H1 (cell line): Measurements from ENCODE around the gene ZNF337. TPM values are rescaled to one million over a fixed set of nuclear protein-coding genes. Genes with fewer than 3 reads are reported as not detected.
A peak's percentile ranks its signal among the peaks of the same experiment; 100 is the strongest.

ENCODE experiments used
- CTCF ChIA-PET: fragments of 300-600 bp; sonication (Branson Sonifier 250); formaldehyde crosslinking; loops from one replicate; lab custom pipeline; 2021; ENCODE audit not compliant: partially characterized antibody; lab: Charles Lee
- POLR2A ChIA-PET: fragments of 300-600 bp; sonication (Branson Sonifier 250); formaldehyde crosslinking; loops from one replicate; lab custom pipeline; 2021; ENCODE audit warnings: inconsistent platforms; ENCODE audit not compliant: partially characterized antibody; lab: Charles Lee
- DNase-seq, 2 experiments: peaks; one replicate each; pipeline versions ENCODE4 v3.0.0 to v3.0.0-alpha.2; 2010 to 2022; ENCODE audit warnings: low spot score in 2 of 2, low read depth in 1 of 2, mixed read lengths in 1 of 2
- FAIRE-seq: peaks from 2 replicates; lab custom pipeline; 2011; peaks lifted over from hg19 to GRCh38; lab: Jason Lieb, UNC
- H2AFZ ChIP-seq: 2 replicates; pipeline ENCODE4 v1.8.1; 2012; ENCODE audit warnings: low read length, inconsistent platforms
- H2AK5ac ChIP-seq: 2 replicates; pipeline ENCODE4 v1.6.1; 2013; ENCODE audit warnings: low read depth, low read length
- H2BK120ac ChIP-seq: replicated peaks from 2 replicates; pipeline ENCODE3; 2013; ENCODE audit warnings: low read depth, low read length, inconsistent platforms
- H2BK12ac ChIP-seq: 2 replicates; pipeline ENCODE4 v1.6.1; 2013; ENCODE audit warnings: low read depth, low read length
- H2BK15ac ChIP-seq: 2 replicates; pipeline ENCODE4 v1.6.1; 2013; ENCODE audit warnings: low read length
- H2BK20ac ChIP-seq: 2 replicates; pipeline ENCODE4 v1.6.1; 2013; ENCODE audit warnings: low read length
- H2BK5ac ChIP-seq: 2 replicates; pipeline ENCODE4 v1.6.1; 2013; ENCODE audit warnings: low read depth, low read length
- H3K14ac ChIP-seq: 2 replicates; pipeline ENCODE4 v1.6.1; 2013; ENCODE audit warnings: inconsistent platforms; ENCODE audit not compliant: insufficient read length
- H3K18ac ChIP-seq: 2 replicates; pipeline ENCODE4 v1.6.1; 2013; ENCODE audit warnings: low read length; ENCODE audit errors: extremely low read depth
- H3K23ac ChIP-seq: 2 replicates; pipeline ENCODE4 v1.6.1; 2013; ENCODE audit warnings: inconsistent platforms; ENCODE audit not compliant: insufficient read length
- H3K23me2 ChIP-seq: 2 replicates; pipeline ENCODE4 v1.6.1; 2013; ENCODE audit warnings: low read depth, low read length
- H3K27ac ChIP-seq: 2 replicates; pipeline ENCODE4 v1.6.1; 2011; ENCODE audit warnings: low read depth, low read length, inconsistent platforms
- H3K27me3 ChIP-seq, 4 experiments: replicated peaks in 1 of 4; 1 replicate in 1 of 4; 2 replicates in 3 of 4; pipeline versions ENCODE4 v1.6.1 to v1.8.1; 2011 to 2013; ENCODE audit warnings: low read length in 3 of 4, mild to moderate bottlenecking in 3 of 4, inconsistent platforms in 2 of 4, mixed read lengths in 2 of 4, moderate library complexity in 1 of 4; ENCODE audit not compliant: control insufficient read depth in 3 of 4, insufficient read depth in 3 of 4; ENCODE audit errors: extremely low read depth in 1 of 4
- H3K36me3 ChIP-seq, 4 experiments: 2 replicates each; pipeline versions ENCODE4 v1.6.1 to v1.8.1; 2011 to 2013; ENCODE audit warnings: mild to moderate bottlenecking in 4 of 4, low read length in 3 of 4, moderate library complexity in 2 of 4, control low read depth in 1 of 4, inconsistent platforms in 1 of 4; ENCODE audit not compliant: insufficient read depth in 4 of 4, control insufficient read depth in 2 of 4
- H3K4ac ChIP-seq: replicated peaks from 2 replicates; pipeline ENCODE3; 2013; ENCODE audit warnings: low read length, low read depth, mixed read lengths, inconsistent platforms; ENCODE audit not compliant: insufficient read length
- H3K4me1 ChIP-seq, 4 experiments: replicated peaks in 1 of 4; 1 replicate in 1 of 4; 2 replicates in 3 of 4; pipeline versions ENCODE4 v1.6.1 to v1.8.1; 2011 to 2013; ENCODE audit warnings: low read length in 3 of 4, inconsistent platforms in 2 of 4, mixed read lengths in 1 of 4; ENCODE audit not compliant: insufficient read depth in 4 of 4, control insufficient read depth in 3 of 4
- H3K4me2 ChIP-seq, 2 experiments: 2 replicates each; pipeline versions ENCODE4 v1.6.1 to v1.8.1; 2011 to 2013; ENCODE audit warnings: low read depth in 2 of 2, low read length in 2 of 2, control low read depth in 1 of 2, inconsistent platforms in 1 of 2, mild to moderate bottlenecking in 1 of 2; ENCODE audit not compliant: insufficient read depth in 1 of 2
- H3K4me3 ChIP-seq, 4 experiments: fragments of 200-600, 300-600 bp in 1 of 4; sonication (generic), shearing (Covaris generic), sonication (Bioruptor Twin) in 1 of 4; 2 replicates each; pipeline versions ENCODE4 v1.5.1 to v1.8.1; 2011 to 2016; ENCODE audit warnings: low read length in 4 of 4, low read depth in 3 of 4, control low read depth in 2 of 4, inconsistent platforms in 2 of 4, mild to moderate bottlenecking in 2 of 4, mixed read lengths in 1 of 4, moderate library complexity in 1 of 4; ENCODE audit not compliant: insufficient read depth in 2 of 4; ENCODE audit errors: extremely low read depth in 1 of 4
- H3K56ac ChIP-seq: replicated peaks from 2 replicates; pipeline ENCODE3; 2013; ENCODE audit warnings: low read depth, mild to moderate bottlenecking, mixed read lengths, low read length, inconsistent platforms; ENCODE audit not compliant: insufficient read length
- H3K79me1 ChIP-seq: 2 replicates; pipeline ENCODE4 v1.6.1; 2013; ENCODE audit warnings: low read depth, low read length, control low read depth
- H3K79me2 ChIP-seq, 2 experiments: 2 replicates each; pipeline versions ENCODE4 v1.6.1 to v1.8.1; 2012 to 2013; ENCODE audit warnings: low read length in 2 of 2, mild to moderate bottlenecking in 2 of 2, inconsistent platforms in 1 of 2; ENCODE audit not compliant: insufficient read depth in 2 of 2, control insufficient read depth in 1 of 2
- H3K9ac ChIP-seq, 4 experiments: replicated peaks in 1 of 4; 1 replicate in 1 of 4; 2 replicates in 3 of 4; pipeline versions ENCODE4 v1.6.1 to v1.8.1; 2011 to 2013; ENCODE audit warnings: low read depth in 3 of 4, low read length in 3 of 4, control low read depth in 2 of 4, mild to moderate bottlenecking in 2 of 4, moderate library complexity in 2 of 4, inconsistent platforms in 1 of 4; ENCODE audit errors: extremely low read depth in 1 of 4
- H3K9me3 ChIP-seq, 2 experiments: 2 replicates each; pipeline versions ENCODE4 v1.6.1 to v1.8.1; 2012 to 2013; ENCODE audit warnings: mild to moderate bottlenecking in 2 of 2, moderate library complexity in 2 of 2, control low read depth in 1 of 2, inconsistent platforms in 1 of 2, low read depth in 1 of 2, low read length in 1 of 2, mixed read lengths in 1 of 2; ENCODE audit not compliant: insufficient read depth in 2 of 2
- H4K20me1 ChIP-seq, 2 experiments: replicated peaks in 1 of 2; 2 replicates each; pipeline versions ENCODE3 to v1.8.1; 2011 to 2013; ENCODE audit warnings: inconsistent platforms in 2 of 2, low read length in 2 of 2, mild to moderate bottlenecking in 1 of 2; ENCODE audit not compliant: insufficient read depth in 2 of 2, control insufficient read depth in 1 of 2
- H4K5ac ChIP-seq: 2 replicates; pipeline ENCODE4 v1.6.1; 2013; ENCODE audit warnings: low read length, low read depth, mixed read lengths, inconsistent platforms; ENCODE audit not compliant: insufficient read length
- H4K8ac ChIP-seq: 2 replicates; pipeline ENCODE4 v1.8.0; 2013; ENCODE audit warnings: mild to moderate bottlenecking, moderate library complexity, low read length, inconsistent platforms; ENCODE audit not compliant: insufficient read depth; ENCODE audit errors: extremely low read depth
- H4K91ac ChIP-seq: replicated peaks from 2 replicates; pipeline ENCODE3; 2013; ENCODE audit warnings: low read length, mixed read lengths, inconsistent platforms; ENCODE audit not compliant: insufficient read length
- ATF2 ChIP-seq: IDR thresholded peaks from 2 replicates; pipeline ENCODE4 v1.6.1; 2012; ENCODE audit warnings: low read length, inconsistent platforms
- EP300 ChIP-seq, 2 experiments: IDR thresholded peaks; 1 replicate in 1 of 2; 2 replicates in 1 of 2; pipeline ENCODE4 v1.6.1; 2011 to 2012; ENCODE audit warnings: low read depth in 2 of 2, low read length in 2 of 2, mild to moderate bottlenecking in 2 of 2, borderline replicate concordance in 1 of 2, inconsistent platforms in 1 of 2, moderate library complexity in 1 of 2
- KDM1A ChIP-seq: fragments of 200-600, 300-600 bp; sonication (generic); IDR thresholded peaks from 2 replicates; pipeline ENCODE4 v1.7.1; 2016; ENCODE audit warnings: mild to moderate bottlenecking, low read length, borderline replicate concordance
- RAD21 ChIP-seq, 2 experiments: IDR thresholded peaks in 1 of 2; conservative IDR thresholded peaks in 1 of 2; 2 replicates each; pipeline ENCODE4 v1.6.1; 2011; ENCODE audit warnings: low read depth in 2 of 2, low read length in 2 of 2, improper control_type of control experiment in 1 of 2, inconsistent platforms in 1 of 2, mild to moderate bottlenecking in 1 of 2, moderate library complexity in 1 of 2
- TCF12 ChIP-seq: IDR thresholded peaks from 2 replicates; pipeline ENCODE4 v1.6.1; 2011; ENCODE audit warnings: low read depth, mild to moderate bottlenecking, low read length
- WGBS, 2 experiments: shearing (Covaris generic) in 1 of 2; methylation state at CpG; one replicate each; pipeline versions ENCODE4 v1.1.6 to v1.1.7; 2013 to 2015; ENCODE audit warnings: low lambda C conversion rate in 2 of 2, mixed read lengths in 2 of 2, inconsistent platforms in 1 of 2, low coverage in 1 of 2, missing lambda C conversion rate in 1 of 2; ENCODE audit not compliant: insufficient replicate concordance in 2 of 2, insufficient coverage in 1 of 2, insufficient read length in 1 of 2; ENCODE audit errors: extremely low coverage in 1 of 2, missing lambda C conversion rate in 1 of 2; 5-methylcytosine and 5-hydroxymethylcytosine counted together
- polyA plus RNA-seq, 7 experiments: library from polyadenylated mRNA; depleted of rRNA in 3 of 7; stranded (reverse) in 5 of 7; unstranded in 2 of 7; fragments of >200 nt in 5 of 7; fragments of 200-250 nt in 2 of 7; gene quantifications; 1 replicate in 5 of 7; 2 replicates in 1 of 7; 4 replicates in 1 of 7; pipeline versions ENCODE4 v1.2.1 to v1.2.3, GENCODE V29; 2011 to 2013; ENCODE audit warnings: missing spikeins in 2 of 7, mixed read lengths in 2 of 7
- total RNA-seq: library from RNA; stranded (reverse); fragmentation: NEBNext Ultra II Directional; extraction: Animal tissue kit (Norgen Biotek cat#: 25700); gene quantifications from 2 replicates; pipeline ENCODE4 v1.2.1, GENCODE V29; 2021
- TF ChIP-seq, protein P1 (sequence below), 3 experiments: IDR thresholded peaks; 1 replicate in 2 of 3; 2 replicates in 1 of 3; pipeline versions ENCODE4 v1.5.1 to v1.6.1; 2011; ENCODE audit warnings: low read length in 3 of 3, mild to moderate bottlenecking in 3 of 3, inconsistent platforms in 2 of 3, low read depth in 1 of 3, moderate library complexity in 1 of 3; ENCODE audit not compliant: insufficient read depth in 1 of 3; ENCODE audit errors: control extremely low read depth in 1 of 3

Gene ZNF337
- total and polyA plus RNA-seq, 2 of the 8 experiments (the other 6 are each of a cell fraction or from before 2014, with no cell fraction given): 2.8 to 6.6 TPM

- H3K36me3 ChIP-seq: peaks cover 0 to 2% (median 0%) of the 10 kb centered on the region in 4 experiments; a peak in 1 of 8 replicates
- H2BK20ac ChIP-seq: no peak overlapping the region
- CTCF ChIA-PET: interaction anchor here (0.6 kb wide), 1 partner anchor 243 kb away, joined by 3 read pairs; no protein-coding TSS in a partner anchor
- no peak overlapping the region for H4K5ac ChIP-seq
- no peak overlapping the region for H2AFZ ChIP-seq
- no peak for DNase-seq
- H4K91ac ChIP-seq: no peak overlapping the region
- no peak overlapping the region for H2BK12ac ChIP-seq
- H3K9me3 ChIP-seq: no peaks in the 10 kb centered on the region
- 87% methylated on average over 8 of the region's 9 CpGs; no CpG with 5 or more reads in 1 of the 2 experiments for WGBS, 2 experiments
- no peaks in the 10 kb centered on the region for H3K79me2 ChIP-seq
- H4K8ac ChIP-seq: no peak overlapping the region
- no peak overlapping the region for H2BK120ac ChIP-seq
- no peak overlapping the region for H3K56ac ChIP-seq
- no peaks in the 10 kb centered on the region for H3K23me2 ChIP-seq
- POLR2A ChIA-PET: no interaction called here
- no peak overlapping the region for H3K4me2 ChIP-seq
- H3K27me3 ChIP-seq: no peaks in the 10 kb centered on the region
- no peak overlapping the region for H3K18ac ChIP-seq
- H3K9ac ChIP-seq: no peak overlapping the region
- no peak overlapping the region for H3K27ac ChIP-seq
- no peak overlapping the region for H2AK5ac ChIP-seq
- no peak overlapping the region for H3K4ac ChIP-seq
- no peak overlapping the region for H3K4me3 ChIP-seq
- no peak overlapping the region for H2BK15ac ChIP-seq
- no peak overlapping the region for H3K14ac ChIP-seq
- H3K79me1 ChIP-seq: no peaks in the 10 kb centered on the region; the same call in 1 of the 2 replicates
- no peak overlapping the region for H3K23ac ChIP-seq
- FAIRE-seq: no peak
- no peaks in the 10 kb centered on the region for H4K20me1 ChIP-seq
- no peak overlapping the region for H2BK5ac ChIP-seq
- H3K4me1 ChIP-seq: no peaks in the 10 kb centered on the region
- TF ChIP-seq KDM1A (no peak), EP300 (IDR thresholded peaks at IDR 0.05; ENCODE audit: borderline replicate concordance in 1 of 2, low read depth in 2 of 2, low read length in 2 of 2) (no peak), ATF2 (no peak), RAD21 (IDR thresholded peaks at IDR 0.05 in 1 of 2, conservative IDR thresholded peaks at IDR 0.05 in 1 of 2; ENCODE audit: low read depth in 2 of 2, low read length in 2 of 2) (peak; percentile 32 to 49; a peak in 3 of 4 replicates), TCF12 (no peak)
- TF ChIP-seq, protein P1, sequence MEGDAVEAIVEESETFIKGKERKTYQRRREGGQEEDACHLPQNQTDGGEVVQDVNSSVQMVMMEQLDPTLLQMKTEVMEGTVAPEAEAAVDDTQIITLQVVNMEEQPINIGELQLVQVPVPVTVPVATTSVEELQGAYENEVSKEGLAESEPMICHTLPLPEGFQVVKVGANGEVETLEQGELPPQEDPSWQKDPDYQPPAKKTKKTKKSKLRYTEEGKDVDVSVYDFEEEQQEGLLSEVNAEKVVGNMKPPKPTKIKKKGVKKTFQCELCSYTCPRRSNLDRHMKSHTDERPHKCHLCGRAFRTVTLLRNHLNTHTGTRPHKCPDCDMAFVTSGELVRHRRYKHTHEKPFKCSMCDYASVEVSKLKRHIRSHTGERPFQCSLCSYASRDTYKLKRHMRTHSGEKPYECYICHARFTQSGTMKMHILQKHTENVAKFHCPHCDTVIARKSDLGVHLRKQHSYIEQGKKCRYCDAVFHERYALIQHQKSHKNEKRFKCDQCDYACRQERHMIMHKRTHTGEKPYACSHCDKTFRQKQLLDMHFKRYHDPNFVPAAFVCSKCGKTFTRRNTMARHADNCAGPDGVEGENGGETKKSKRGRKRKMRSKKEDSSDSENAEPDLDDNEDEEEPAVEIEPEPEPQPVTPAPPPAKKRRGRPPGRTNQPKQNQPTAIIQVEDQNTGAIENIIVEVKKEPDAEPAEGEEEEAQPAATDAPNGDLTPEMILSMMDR (IDR thresholded peaks at IDR 0.05; ENCODE audit: control extremely low read depth in 1 of 3, insufficient read depth in 1 of 3, low read depth in 1 of 3, low read length in 3 of 3): peak in 1 of 3 experiments; percentile 1; a peak in 1 of 4 replicates
Measured at GRCh38 chr20:25685276-25686080, 11.2 kb downstream of the ZNF337 start.
